ACHN (cell line): Measurements from ENCODE around the gene SAMD4A.
A peak's percentile ranks its signal among the peaks of the same experiment; 100 is the strongest.
"Not testable (repeated sequence)": the region's sequence is repeated elsewhere in the genome, so short reads cannot be mapped to it uniquely, and the experiment has no call there.

ENCODE experiments used
- DNase-seq: peaks from one replicate; pipeline ENCODE4 v3.0.0-alpha.2; 2015
- in situ Hi-C: cut with HindIII; loops from 2 replicates; pipeline ENCODE4 v1.10.0; 2017; ENCODE audit warnings: low sequenced_read_pairs, low pct_ligation_motif_present, low pct_unique_long_range_greater_than_20kb

Gene SAMD4A

DNA sequence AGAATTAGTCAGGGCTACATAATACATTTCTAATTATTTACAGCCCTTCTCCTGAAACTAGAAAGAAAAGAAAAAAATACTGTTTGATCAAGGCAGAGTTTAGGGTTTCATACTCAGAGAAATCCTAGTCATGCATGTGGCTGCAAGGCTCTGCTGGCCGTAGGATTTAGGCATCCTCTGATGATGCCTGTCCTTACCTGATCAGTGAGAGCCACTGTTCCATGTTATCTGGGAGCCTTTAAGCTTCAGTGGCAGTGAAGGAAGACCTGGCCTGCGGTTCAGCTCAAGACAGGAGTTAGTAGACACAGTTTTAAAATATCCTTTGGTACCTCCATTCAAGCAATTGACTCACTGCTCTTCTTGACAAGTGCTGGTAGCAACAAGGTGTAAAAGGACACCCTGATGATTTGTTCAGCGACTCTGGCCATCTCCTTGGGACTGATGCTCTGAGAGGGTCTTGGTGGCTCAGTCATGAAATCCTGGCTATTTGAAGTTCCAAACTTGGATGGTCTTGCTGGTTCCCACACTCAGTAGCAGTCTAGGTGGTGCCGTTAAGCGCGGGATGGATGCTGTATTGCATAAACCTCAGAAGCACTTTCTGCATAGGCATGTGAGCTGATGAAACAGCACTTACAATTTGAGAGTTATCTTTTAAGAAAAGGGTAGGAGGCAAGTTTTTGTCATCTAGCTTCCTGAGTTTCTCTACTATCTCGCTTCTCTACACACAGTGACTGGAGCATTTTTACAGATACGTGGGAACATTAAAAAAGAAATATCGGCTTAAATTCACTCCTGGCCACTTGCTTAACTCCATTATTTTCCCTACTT, 162.0 kb downstream of the SAMD4A start:
- in situ Hi-C loops, result no loop called here
- DNase-seq, result no peak

DNA sequence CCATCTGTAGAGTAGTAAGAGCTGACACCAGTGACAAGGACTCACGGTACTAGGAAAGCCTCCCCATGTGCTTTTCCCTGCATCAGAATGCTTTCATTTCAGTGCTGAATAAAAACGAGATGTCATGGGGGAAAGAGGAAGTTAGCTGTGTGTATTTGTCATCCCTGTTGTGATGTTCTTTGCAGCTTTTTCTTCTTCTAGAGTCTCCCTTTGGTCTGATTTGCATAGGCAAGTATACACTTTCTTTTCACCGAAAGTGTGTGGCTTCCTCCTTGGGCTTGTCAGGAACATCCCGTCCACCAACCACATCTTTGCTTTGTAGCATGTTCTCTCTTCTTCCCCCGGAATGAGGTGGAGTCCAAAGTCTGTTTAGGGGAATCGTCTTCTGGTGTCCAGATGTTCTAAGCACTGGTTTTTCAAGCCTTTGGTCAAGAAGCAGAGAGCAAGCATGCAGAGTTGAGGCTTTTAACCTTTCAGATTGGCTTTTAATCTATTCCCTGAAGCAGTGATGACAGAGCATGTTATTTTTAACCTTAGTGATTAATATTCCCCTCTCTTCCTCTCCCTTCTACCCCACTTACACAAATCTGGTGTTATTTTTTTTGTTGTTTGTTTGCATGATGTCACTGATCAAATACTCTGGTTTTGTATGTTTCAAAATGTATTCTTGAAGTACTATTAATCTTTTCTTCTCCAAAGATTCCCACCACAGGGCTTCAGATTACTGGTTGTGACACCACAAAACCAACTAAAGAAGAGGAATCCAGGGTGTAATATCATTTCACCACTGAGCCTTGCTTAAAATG, 163.4 kb downstream of the SAMD4A start:
- in situ Hi-C loops, result no loop called here
- DNase-seq, result no peak

DNA sequence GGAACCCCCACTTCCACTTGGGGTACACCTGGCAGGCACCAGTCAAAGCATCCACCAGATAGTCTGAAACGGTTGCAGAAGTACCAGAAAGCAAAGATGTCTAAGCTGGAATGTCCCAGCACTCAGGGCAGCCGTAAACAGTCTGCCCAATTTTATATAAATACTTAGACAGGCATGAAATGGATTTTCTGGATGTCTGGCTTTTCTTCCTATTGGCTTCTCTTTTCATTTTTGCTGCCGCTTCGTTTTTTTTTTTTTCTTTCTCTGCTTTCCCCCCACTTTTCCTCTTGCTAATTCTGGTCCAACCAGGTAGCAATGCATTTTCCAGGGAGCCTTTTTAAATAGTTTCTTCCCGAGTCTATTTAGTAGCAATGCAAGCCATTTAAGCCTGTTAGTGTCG, 168.0 kb downstream of the SAMD4A start:
- in situ Hi-C loops, result no loop called here
- DNase-seq, result no peak

DNA sequence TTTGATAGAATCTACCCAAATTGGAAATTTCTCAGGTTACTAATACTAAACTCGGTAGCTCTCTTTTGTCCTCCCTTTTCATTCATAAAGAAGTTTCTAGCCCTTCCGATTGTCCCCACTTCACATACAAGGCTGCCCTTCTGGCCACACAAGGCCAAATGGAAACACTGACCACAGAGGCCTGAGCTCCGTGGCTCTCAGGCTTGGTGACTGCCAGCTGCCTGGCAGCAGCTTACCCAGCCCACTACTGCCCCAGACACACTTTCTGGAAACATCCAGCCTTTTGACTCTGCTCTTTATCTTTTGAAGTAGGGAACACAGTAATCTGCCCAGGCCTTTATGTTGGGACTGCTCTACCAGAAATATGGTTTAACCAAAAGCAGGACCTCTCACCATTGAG, 168.5 kb downstream of the SAMD4A start:
- DNase-seq, result no peak
- in situ Hi-C loops, result no loop called here

DNA sequence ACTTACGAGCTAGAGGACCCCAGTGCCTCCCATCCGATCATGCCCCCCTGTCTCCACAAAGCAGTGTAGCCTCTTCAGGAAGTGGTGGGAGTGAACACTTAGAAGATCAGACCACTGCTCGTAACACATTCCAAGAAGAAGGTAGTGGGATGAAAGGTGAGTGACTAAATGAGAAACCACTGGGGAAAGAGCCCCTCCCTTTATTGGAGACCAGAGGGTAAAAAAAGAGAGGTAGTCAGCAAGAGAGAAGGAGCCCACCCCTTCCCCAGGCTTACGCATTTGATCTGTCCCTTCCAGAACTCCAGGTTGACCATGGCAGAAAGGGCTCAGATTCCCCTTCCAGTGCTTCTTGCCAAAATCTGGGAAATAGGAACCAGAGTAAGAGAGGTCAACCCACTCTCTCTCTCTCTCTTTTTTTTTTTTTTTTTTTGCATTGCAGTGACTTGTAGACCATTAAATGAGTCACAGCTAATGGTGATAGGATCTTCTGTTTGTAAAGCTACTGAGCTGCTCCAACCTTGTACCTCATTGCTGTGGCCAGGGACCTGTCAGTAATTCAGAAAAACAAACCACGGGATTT, 170.3 kb downstream of the SAMD4A start:
- DNase-seq, result peak; percentile 33
- in situ Hi-C loops, result no loop called here

DNA sequence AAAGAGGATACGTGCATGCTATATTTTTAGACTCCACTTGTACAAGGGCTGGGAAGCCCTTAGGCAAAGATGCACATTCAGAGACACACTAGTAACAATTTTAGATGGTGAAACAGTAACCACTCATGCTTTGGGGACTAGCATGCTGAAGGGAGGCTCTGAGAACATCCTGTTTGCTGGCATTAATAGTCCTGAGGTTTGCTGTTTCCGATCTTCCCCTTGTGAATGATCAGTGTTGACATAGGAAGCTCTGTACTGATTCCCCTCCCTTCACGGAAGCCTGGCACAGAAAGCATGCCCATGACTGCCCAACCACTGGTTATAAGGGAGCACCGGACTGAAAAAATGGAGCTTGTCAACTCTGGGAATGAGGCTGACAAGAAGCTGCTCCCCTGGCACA, 171.1 kb downstream of the SAMD4A start:
- in situ Hi-C loops, result no loop called here

DNA sequence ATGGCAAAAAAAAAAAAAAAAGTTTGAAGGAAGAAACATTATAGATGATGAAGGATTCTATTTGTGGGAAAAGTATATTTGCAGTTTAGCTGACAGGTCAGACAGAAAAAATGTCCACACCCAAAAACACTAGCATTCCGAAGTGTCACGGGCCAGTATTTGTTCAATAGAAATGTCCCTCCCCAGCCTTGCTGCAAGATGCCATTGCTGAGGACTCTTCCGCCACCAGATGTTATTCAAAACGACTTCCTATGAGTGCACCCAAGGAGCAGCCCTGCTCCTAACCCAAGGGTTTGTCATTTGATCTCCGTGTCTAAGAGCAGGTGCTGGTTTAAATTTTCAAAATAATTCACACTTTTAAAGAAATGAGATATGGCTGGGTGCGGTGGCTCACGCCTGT, 172.6 kb downstream of the SAMD4A start:
- no peak for DNase-seq
- in situ Hi-C loops, result no loop called here

More for the DNA sequence above, 171.1 kb downstream of the SAMD4A start:
- DNase-seq, result no peak

DNA sequence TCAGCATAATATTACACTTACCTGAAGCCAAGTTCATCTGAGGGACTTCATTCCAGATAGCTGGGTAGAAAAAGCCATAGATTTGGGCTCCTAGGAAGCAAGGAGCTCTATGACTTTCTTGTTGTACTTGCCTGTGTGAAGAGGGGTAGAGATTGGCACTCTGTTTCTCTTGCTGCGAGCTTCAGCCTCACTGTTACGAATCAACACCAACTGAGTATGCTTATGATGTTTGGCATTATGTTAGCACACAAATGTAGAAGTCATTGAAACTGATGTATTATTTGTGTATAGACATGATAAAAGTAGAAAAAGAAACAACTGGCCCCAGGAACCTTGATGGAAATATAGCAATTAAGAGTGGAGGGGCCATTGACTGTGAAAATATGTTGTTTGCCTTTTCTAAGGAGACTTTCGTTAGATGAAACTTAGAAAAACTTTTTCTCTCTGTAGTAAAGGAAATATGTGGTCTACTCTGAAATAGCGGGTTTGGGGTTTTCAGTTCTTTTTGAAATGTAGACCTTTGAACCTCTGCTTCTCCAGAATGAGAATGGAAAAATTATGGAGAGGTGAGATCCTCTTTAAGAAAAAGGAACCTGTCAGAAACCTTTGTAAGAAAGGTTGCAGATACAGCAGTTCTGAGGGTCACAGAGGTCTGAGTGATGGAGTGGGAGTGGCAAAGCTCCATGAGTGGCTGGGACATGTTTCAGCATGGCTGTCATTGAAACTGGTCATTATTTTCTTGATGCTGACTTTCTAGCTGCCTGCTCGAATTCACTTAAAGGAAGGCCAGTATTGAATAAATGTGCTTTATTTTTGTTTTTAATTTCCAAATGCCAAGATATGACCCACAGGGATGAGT, 175.8 kb downstream of the SAMD4A start:
- no peak for DNase-seq
- in situ Hi-C loops, result no loop called here

DNA sequence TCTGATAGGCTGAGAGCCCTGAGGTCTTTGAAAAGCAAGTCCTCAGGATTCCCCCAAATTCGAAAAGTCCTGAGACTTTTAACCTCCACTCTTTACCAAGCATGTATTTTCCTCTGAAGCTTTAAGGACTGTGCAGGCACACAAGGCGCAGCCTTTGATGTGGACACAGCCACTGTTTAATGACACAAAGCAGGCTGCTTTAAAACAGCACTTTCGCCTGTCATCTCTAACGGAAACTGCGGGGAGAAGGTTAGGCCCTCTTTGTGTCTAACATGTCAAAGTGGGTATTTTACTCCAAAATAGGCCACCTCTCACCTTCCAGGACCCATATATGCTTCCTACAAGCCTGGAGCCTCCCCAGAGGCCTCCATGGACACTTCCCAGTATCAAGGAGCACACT, 176.5 kb downstream of the SAMD4A start:
- no peak for DNase-seq
- in situ Hi-C loops, result no loop called here

DNA sequence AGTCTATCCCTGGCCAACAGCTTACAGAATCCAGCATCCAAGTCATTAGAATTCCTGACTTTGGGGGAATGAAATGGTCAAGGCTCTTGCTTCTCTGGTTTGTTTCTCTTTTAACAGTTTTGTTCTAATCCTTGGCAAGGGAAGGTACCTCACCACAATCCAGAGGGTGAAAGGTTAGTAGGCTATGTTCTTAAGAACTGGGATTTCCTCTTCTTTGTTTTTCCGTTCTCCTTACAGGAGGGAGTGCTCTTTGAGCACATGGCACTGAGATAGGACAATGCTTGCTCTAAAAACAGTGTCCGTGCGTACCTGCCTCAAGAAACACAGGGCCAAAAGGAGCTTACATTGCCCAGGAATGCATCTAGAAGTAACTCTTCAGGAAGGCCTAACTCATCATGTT, 179.1 kb downstream of the SAMD4A start:
- no peak for DNase-seq
- in situ Hi-C loops, result no loop called here

DNA sequence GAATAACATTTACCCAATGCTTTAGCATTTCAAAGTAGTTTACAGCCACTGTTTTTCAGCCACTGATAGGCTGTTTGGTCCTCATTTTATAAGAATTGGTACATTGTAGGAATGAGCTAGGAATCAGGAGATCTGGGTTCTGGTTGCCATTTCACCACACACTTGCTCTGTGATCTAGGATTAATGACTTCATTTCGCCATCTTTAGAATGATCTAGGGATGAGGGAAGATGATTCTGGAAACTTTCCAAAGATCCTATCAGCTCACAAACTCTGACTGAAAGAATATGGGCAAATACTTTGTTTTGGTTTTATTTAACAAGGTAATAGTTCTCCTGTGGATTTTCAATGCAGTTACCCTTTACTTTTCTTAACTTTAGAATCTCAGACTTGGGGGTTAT, 180.7 kb downstream of the SAMD4A start:
- in situ Hi-C loops, result no loop called here

DNA sequence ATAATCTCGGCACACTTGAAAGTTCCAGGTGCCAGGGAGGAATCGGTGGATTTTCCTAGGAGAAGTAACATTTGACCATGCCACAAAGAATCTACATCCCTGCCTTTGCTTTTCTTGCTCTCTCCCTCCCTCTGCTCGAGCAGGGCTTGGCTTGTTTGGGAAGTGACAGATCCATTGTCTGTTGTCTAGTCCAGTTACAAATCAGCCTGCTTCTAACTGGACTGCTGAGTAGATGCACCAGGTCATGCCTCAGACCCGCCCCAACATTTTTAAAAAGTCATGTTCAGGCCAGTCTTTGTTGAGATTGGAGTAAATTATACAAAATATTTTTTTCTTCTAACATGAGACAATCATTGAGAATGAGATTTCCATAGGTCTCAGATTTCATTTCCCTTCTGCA, 182.3 kb downstream of the SAMD4A start:
- in situ Hi-C loops, result no loop called here
- DNase-seq, result no peak

More for the DNA sequence above, 180.7 kb downstream of the SAMD4A start:
- no peak for DNase-seq

DNA sequence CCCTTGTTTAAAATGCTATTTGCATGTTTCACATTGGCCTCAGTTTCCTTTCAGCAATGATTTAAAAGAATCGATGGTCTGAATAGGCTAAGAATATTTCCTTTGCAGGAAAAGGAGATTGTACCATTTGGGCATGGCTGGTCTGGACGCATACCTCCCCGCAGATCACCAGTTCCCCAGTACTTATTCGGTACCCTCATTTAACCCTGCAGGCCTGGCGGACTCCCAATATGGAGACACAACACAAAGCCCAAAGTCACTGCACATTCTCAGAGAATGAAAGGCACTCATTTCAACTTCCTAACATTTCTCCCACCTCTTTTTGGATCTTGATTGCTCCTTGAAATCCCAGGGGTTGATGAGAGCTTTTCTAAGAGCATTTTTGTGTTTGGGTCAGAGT, 182.8 kb downstream of the SAMD4A start:
- in situ Hi-C loops, result no loop called here
- DNase-seq, result no peak

DNA sequence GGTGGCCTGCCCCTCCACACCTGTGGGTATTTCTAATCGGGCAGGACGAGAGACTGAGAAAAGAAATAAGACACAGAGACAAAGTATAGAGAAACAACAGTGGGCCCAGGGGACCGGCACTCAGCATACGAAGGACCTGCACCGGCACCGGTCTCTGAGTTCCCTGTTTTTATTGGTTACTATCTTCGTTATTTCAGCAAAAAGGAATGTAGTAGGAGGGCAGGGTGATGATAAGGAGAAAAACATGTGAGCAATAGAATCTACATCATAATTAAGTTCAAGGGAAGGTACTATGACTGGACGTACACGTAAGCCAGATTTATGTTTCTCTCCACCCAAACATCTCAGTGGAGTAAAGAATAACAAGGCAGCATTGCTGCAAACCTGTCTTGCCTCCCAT, 185.7 kb downstream of the SAMD4A start:
- in situ Hi-C loops, result not testable (repeated sequence)

DNA sequence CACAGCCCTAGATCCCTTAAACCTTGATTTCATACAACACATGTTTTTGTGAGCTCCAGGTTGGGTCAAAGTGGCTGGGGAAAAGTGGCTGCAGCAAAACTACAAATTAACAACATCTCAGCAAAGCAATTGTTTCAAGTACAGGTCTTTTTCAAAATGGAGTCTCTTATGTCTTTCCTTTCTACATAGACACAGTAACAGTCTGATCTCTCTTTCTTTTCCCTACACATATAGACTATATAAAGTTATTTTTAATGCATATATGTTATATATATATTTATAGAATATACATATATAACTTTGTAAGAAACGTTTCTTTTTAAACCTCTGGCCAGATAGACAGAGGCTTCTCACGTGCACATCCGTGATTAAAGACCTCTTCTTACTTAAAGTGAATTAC, 186.5 kb downstream of the SAMD4A start:
- DNase-seq, in situ Hi-C loops: not testable (repeated sequence)

More for the DNA sequence above, 185.7 kb downstream of the SAMD4A start:
- not testable (repeated sequence) for DNase-seq

DNA sequence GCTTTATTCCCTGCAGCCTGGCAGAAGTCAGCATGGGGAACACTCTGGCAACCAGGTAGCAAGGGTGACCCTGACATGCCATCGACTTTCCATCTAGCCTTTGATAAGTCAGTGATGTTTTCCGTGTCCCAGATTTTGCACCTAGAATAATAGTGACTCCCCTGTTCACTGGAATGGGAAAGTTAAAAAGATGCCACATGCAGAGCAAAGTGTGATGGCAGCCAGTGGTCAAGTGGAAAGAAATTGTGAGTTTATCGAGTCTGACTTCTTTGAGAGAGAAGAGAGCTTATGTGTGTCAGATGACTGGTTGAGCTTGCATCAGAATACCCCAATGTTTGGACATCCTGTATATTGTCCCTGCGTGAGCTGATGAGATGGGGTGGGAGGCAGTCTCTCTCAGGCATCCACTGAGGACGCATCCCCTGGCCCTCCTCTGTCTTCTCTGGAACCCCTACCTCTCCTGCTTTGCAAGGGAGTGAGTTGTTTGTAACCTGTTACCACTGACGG, 187.2 kb downstream of the SAMD4A start:
- in situ Hi-C loops, result no loop called here
- no peak for DNase-seq

DNA sequence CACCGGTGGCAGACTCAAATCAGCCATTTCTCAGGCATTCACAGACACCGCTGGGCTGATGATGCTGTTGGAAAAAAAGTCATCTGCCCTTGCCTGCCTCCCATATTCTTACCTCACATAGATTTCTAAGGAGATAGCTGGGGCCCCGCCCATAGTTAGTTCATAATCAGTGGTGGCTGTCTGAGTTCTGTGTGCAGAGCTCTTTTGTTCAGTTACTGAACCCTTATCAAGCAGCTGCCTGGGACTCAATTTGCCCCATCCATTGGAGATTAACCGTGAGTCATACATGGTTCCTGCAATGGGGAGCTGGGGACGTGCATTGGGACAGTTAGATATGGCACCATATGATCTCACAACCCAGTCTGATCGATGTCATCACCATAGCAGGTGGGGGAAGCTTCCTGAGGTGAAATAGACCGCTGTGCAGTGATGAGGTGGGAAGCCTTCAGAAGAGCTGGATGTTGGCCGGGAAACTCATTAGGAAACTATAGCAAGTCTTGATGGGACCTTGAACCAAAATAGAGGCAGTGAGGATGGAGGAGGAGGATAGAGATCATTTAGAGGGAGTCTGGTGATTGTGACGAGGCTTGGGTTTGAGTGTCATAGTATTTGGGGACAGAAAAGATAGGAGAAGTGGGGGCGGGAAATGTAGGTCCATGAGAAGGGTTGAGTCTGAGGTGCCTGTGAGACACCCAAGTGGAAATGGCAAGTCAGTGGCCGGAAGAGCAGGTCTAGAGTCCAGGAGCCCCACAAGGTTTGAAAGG, 187.9 kb downstream of the SAMD4A start:
- no peak for DNase-seq
- in situ Hi-C loops, result no loop called here
